Neural progenitor cell (in vitro differentiated cells): ENCODE data around the gene ESYT2. TPM values are rescaled to one million over a fixed set of nuclear protein-coding genes. Genes with fewer than 3 reads are reported as not detected.

Source experiments
- DNase-seq: peaks from one replicate; pipeline ENCODE4 v3.0.0-alpha.2; 2016; ENCODE audit warnings: low spot score
- H2AFZ ChIP-seq: fragments of 200-600 bp; sonication (generic); replicated peaks from 2 replicates; pipeline ENCODE4 v1.6.1; 2016; ENCODE audit warnings: antibody characterized with exemption
- H3F3A ChIP-seq: fragments of 200-600 bp; sonication (generic); 2 replicates; pipeline ENCODE4 v1.6.1; 2016; ENCODE audit warnings: antibody characterized with exemption, low read depth
- H3K27ac ChIP-seq: fragments of 200-600 bp; sonication (generic); 2 replicates; pipeline ENCODE4 v1.5.1; 2016; ENCODE audit warnings: mild to moderate bottlenecking
- H3K27me3 ChIP-seq: fragments of 200-600 bp; sonication (generic); 2 replicates; pipeline ENCODE4 v1.6.1; 2016; ENCODE audit warnings: mild to moderate bottlenecking, moderate library complexity
- H3K36me3 ChIP-seq: fragments of 200-600 bp; sonication (generic); 2 replicates; pipeline ENCODE4 v1.5.1; 2016
- H3K4me1 ChIP-seq: fragments of 200-600 bp; sonication (generic); 2 replicates; pipeline ENCODE4 v1.6.1; 2016; ENCODE audit warnings: mixed run types
- H3K4me2 ChIP-seq: fragments of 200-600 bp; sonication (generic); 2 replicates; pipeline ENCODE4 v1.6.1; 2016
- H3K4me3 ChIP-seq: fragments of 200-600 bp; sonication (generic); 2 replicates; pipeline ENCODE4 v1.5.1; 2016
- H3K79me2 ChIP-seq: fragments of 200-600 bp; sonication (generic); 2 replicates; pipeline ENCODE4 v1.6.1; 2016; ENCODE audit warnings: low read depth
- H3K9ac ChIP-seq: fragments of 200-600 bp; sonication (generic); 2 replicates; pipeline ENCODE4 v1.6.1; 2016
- H3K9me3 ChIP-seq: fragments of 200-600 bp; sonication (generic); 2 replicates; pipeline ENCODE4 v1.5.1; 2016; ENCODE audit warnings: low read depth
- H4K20me1 ChIP-seq: fragments of 200-600 bp; sonication (generic); 2 replicates; pipeline ENCODE4 v1.6.1; 2016; ENCODE audit warnings: low read depth
- H3K27ac Mint-ChIP-seq: 3 replicates; pipeline ENCODE4 v1.8.0; 2021; ENCODE audit warnings: mixed read lengths
- H3K27me3 Mint-ChIP-seq: 2 replicates; pipeline ENCODE4 v1.8.0; 2022; ENCODE audit warnings: low read depth, mild to moderate bottlenecking, inconsistent platforms, moderate library complexity, mixed read lengths; ENCODE audit not compliant: insufficient read depth
- H3K36me3 Mint-ChIP-seq: 3 replicates; pipeline ENCODE4 v1.8.0; 2021; ENCODE audit warnings: mixed read lengths
- H3K4me1 Mint-ChIP-seq: 3 replicates; pipeline ENCODE4 v1.8.0; 2021; ENCODE audit warnings: mixed read lengths
- H3K4me3 Mint-ChIP-seq: 3 replicates; pipeline ENCODE4 v1.8.0; 2021; ENCODE audit warnings: mild to moderate bottlenecking, moderate library complexity, mixed read lengths
- H3K9me3 Mint-ChIP-seq: 3 replicates; pipeline ENCODE4 v1.8.0; 2020; ENCODE audit warnings: mixed read lengths
- EZH2 ChIP-seq: fragments of 200-600 bp; sonication (generic); IDR thresholded peaks from 2 replicates; pipeline ENCODE4 v1.6.1; 2017; ENCODE audit warnings: antibody characterized with exemption, mild to moderate bottlenecking, moderate library complexity
- EZH2phosphoT487 ChIP-seq: fragments of 200-600 bp; sonication (generic); IDR thresholded peaks from 2 replicates; pipeline ENCODE4 v1.6.1; 2017; ENCODE audit warnings: antibody characterized with exemption
- total RNA-seq: library from RNA; depleted of rRNA; stranded (reverse); fragments of >200 nt; gene quantifications from 2 replicates; pipeline ENCODE4 v1.2.3, GENCODE V29; 2015; ENCODE audit warnings: low replicate concordance
- TF ChIP-seq, protein P1 (sequence below): fragments of 200-600 bp; sonication (generic); IDR thresholded peaks from 2 replicates; pipeline ENCODE4 v1.5.1; 2017; ENCODE audit warnings: antibody characterized with exemption, mild to moderate bottlenecking

The ESYT2 gene
- total RNA-seq, 1 donor from 2014 or later: 33.4 TPM

DNA sequence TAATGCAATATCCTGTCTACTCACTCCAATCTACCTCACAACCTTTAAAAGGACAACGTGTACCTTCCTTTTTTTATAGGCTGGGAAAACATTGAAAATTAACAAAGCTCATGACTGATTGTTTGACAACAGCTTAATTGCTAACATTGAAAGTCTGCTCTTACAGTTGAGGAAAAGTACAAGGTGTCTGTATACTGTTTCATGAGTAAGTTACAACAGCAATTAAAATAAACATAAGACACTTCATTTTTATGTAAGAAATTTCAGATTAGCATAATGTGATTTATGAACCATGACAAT lies 96.1 kb downstream of the ESYT2 start:
- no peak overlapping the region for H3K9ac ChIP-seq
- no peak overlapping the region for H2AFZ ChIP-seq
- TF ChIP-seq EZH2phosphoT487 (no peak), EZH2 (no peak)
- TF ChIP-seq, protein P1, sequence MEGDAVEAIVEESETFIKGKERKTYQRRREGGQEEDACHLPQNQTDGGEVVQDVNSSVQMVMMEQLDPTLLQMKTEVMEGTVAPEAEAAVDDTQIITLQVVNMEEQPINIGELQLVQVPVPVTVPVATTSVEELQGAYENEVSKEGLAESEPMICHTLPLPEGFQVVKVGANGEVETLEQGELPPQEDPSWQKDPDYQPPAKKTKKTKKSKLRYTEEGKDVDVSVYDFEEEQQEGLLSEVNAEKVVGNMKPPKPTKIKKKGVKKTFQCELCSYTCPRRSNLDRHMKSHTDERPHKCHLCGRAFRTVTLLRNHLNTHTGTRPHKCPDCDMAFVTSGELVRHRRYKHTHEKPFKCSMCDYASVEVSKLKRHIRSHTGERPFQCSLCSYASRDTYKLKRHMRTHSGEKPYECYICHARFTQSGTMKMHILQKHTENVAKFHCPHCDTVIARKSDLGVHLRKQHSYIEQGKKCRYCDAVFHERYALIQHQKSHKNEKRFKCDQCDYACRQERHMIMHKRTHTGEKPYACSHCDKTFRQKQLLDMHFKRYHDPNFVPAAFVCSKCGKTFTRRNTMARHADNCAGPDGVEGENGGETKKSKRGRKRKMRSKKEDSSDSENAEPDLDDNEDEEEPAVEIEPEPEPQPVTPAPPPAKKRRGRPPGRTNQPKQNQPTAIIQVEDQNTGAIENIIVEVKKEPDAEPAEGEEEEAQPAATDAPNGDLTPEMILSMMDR: no peak
- Mint-ChIP-seq H3K27ac (no peak overlapping the region), H3K4me3 (no peak overlapping the region), H3K27me3 (peaks cover 2% of the 10 kb centered on the region), H3K4me1 (peaks cover 10% of the 10 kb centered on the region), H3K9me3 (no peaks in the 10 kb centered on the region), H3K36me3 (peaks cover 22% of the 10 kb centered on the region)
- H4K20me1 ChIP-seq: no peaks in the 10 kb centered on the region
- H3K36me3 ChIP-seq: peaks cover 7% of the 10 kb centered on the region
- no peaks in the 10 kb centered on the region for H3F3A ChIP-seq
- H3K4me3 ChIP-seq: no peak overlapping the region
- no peak overlapping the region for H3K27ac ChIP-seq
- H3K9me3 ChIP-seq: no peaks in the 10 kb centered on the region
- no peaks in the 10 kb centered on the region for H3K27me3 ChIP-seq
- no peak for DNase-seq
- no peaks in the 10 kb centered on the region for H3K4me1 ChIP-seq
- H3K79me2 ChIP-seq: no peaks in the 10 kb centered on the region
- no peak overlapping the region for H3K4me2 ChIP-seq

DNA sequence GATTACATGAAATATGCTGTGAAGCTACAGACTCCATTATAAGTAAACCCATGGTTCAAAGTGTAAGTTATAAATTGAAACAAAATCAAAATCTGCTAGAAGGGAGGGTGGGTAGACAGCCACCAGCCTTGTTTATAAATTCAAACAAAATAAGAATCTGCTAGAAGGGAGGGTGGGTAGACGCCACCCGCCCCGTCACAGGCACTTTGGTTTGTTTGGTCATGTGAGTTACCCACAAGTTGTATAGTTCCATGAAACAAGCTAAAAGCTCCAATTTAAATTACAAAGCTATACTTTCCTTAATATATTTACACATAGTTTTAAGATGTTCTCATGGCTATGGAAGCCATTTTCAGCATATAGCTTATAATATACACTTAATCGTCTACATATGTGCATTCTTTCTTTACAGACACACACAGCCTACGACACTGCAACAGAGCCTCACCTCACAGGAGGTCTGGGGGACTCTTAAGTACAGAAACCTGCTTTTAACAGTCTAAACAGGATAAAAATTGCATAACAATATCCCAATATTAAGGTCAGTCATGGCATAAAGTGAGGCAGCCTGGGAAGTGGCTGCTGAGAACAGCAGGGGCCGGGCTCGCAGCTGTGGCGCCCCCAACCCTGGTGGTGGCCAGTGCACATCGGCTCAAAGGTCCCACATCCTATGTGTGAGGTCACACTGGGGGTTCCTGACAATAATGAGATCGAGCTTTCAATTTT lies 96.7 kb downstream of the ESYT2 start:
- no peak overlapping the region for H3K4me3 ChIP-seq
- H3K27ac Mint-ChIP-seq: no peak overlapping the region
- H3K27me3 ChIP-seq: no peaks in the 10 kb centered on the region
- H3K27me3 Mint-ChIP-seq: peaks cover 2% of the 10 kb centered on the region
- no peaks in the 10 kb centered on the region for H4K20me1 ChIP-seq
- no peak for TF ChIP-seq EZH2phosphoT487
- TF ChIP-seq, protein P1: peak; percentile 31
- peaks cover 10% of the 10 kb centered on the region for H3K4me1 Mint-ChIP-seq
- no peak overlapping the region for H2AFZ ChIP-seq
- H3K27ac ChIP-seq: no peak overlapping the region
- no peaks in the 10 kb centered on the region for H3K79me2 ChIP-seq
- H3K4me2 ChIP-seq: no peak overlapping the region
- H3K9me3 ChIP-seq: no peaks in the 10 kb centered on the region
- H3K4me3 Mint-ChIP-seq: no peak overlapping the region
- no peaks in the 10 kb centered on the region for H3F3A ChIP-seq
- peaks cover 22% of the 10 kb centered on the region for H3K36me3 Mint-ChIP-seq
- no peaks in the 10 kb centered on the region for H3K4me1 ChIP-seq
- H3K36me3 ChIP-seq: peaks cover 7% of the 10 kb centered on the region
- no peak for DNase-seq
- H3K9ac ChIP-seq: no peak overlapping the region
- H3K9me3 Mint-ChIP-seq: no peaks in the 10 kb centered on the region

DNA sequence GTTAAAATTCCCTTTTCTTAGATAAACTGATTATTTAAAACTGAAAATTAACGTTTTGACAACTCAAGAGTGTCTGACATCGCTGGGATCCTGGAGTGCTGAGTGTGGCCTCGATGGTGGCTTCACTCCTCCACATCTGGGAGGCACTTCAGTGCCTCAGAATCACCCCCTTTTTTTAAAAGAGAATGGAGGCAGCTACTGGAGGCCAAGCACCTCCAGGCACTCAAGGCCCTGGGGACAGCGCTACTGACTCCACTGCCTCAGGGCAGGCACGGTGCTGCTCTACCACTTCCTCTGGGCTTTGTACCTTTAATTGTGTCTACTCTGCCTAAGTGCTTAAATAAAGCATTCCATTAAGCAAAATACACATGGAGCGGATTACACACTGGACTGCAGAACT lies 97.5 kb downstream of the ESYT2 start:
- Mint-ChIP-seq H3K27me3 (peaks cover 2% of the 10 kb centered on the region), H3K4me1 (peaks cover 10% of the 10 kb centered on the region), H3K27ac (no peak overlapping the region), H3K36me3 (peaks cover 15% of the 10 kb centered on the region), H3K9me3 (no peaks in the 10 kb centered on the region), H3K4me3 (no peak overlapping the region)
- Histone ChIP-seq H3K9me3 (no peaks in the 10 kb centered on the region), H3K27ac (no peak overlapping the region), H3K79me2 (no peaks in the 10 kb centered on the region), H3K4me1 (no peaks in the 10 kb centered on the region), H3K4me3 (no peak overlapping the region), H3K4me2 (no peak overlapping the region), H2AFZ (no peak overlapping the region), H3K9ac (no peak overlapping the region), H3K36me3 (peaks cover 7% of the 10 kb centered on the region), H4K20me1 (no peaks in the 10 kb centered on the region), H3F3A (no peaks in the 10 kb centered on the region), H3K27me3 (no peaks in the 10 kb centered on the region)
- TF ChIP-seq EZH2 (no peak), EZH2phosphoT487 (no peak)
- TF ChIP-seq, protein P1: no peak
- DNase-seq: no peak
